ENCODE data around the gene KCNJ18.
A peak's percentile ranks its signal among the peaks of the same experiment; 100 is the strongest.
"Not testable (repeated sequence)": the region's sequence is repeated elsewhere in the genome, so short reads cannot be mapped to it uniquely, and the experiment has no call there.

The KCNJ18 gene

DNA sequence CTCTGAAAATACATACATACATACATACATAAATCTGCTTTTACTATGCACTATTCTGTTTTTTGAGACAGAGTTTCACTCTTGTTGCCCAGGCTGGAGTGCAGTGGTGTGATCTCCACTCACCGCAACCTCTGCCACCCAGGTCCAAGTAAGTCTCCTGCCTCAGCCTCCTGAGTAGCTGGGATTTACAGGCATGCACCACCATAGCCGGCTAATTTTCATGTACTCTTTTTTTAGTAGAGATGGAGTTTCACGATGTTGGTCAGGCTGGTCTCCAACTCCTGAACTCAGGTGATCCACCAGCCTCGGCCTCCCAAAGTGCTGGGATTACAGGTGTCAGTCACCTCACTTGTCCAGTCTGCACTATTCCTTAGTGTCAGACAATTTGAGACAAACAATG, 20.5 kb upstream of the KCNJ18 start:
- not testable (repeated sequence) for DNase-seq

- not testable (repeated sequence) for DNase-seq
Observed at GRCh38 chr17:21673451-21674241, 18.7 kb upstream of the KCNJ18 start.

DNA sequence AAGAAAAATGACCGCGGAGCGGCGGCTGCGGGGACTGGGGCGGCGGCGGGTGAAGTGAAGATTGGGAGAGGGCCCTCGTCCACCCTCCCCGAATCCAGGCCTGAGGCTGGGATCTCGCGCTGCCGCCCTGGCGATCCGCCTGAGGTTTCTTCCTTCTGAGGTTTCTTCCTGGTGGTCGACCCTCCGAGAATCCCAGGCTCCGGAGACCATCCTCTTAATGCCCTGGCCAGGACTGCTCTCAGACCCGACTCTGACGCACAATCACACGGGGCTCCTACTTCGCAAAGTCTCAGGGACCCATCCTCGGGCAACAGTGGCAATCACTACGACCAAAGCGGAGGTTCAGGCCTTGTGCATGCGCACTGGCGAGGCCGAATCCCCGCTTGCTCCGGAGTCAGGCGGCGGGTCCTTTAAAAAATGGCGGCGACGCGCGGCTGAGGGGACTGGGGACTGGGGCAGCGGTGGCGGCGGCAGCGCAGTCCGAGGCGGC, 18.0 kb upstream of the KCNJ18 start:
- DNase-seq, result peak; percentile 36

DNA sequence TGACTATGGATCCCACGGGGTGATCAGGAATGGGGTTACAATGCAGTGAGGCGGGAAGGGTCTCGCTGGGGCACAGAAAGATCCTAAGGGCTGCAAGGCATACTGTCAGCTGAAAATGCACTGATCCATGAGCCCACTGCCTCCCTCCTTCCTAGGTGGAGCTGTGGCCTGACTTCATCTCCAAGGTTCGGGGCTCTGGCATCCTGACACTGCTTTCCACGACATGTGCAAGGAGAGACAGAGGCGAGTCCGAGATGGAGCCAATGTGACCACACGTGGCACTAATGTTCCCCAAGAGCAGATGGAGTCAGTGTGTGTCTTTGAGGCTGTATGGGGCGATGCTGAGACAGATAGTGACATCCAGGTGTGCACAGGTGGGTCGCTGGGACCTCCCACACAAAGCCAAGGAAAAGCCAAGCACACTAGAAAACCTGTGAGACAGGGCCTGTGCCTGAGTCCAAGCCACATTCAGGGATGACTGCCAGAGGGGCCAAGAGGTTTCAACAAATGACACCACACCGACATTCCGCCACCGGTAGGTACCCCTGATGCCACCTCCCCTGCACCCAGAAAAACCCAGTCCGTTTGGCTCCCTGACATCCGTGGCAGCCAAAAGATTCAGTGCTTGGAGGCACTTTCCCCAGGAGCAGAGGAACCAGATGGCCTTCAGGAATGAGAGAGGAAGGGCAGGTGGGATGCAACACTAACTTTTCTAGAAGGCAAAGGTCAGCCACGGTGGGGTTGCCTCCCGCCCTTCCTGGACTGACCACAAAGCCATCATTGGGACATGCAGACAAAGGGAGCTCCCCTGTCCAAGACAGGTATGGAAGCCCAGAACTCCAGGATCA, 17.2 kb upstream of the KCNJ18 start:
- DNase-seq, result not testable (repeated sequence)

- DNase-seq, result not testable (repeated sequence)
Observed at GRCh38 chr17:21675739-21676130, 16.6 kb upstream of the KCNJ18 start.

DNA sequence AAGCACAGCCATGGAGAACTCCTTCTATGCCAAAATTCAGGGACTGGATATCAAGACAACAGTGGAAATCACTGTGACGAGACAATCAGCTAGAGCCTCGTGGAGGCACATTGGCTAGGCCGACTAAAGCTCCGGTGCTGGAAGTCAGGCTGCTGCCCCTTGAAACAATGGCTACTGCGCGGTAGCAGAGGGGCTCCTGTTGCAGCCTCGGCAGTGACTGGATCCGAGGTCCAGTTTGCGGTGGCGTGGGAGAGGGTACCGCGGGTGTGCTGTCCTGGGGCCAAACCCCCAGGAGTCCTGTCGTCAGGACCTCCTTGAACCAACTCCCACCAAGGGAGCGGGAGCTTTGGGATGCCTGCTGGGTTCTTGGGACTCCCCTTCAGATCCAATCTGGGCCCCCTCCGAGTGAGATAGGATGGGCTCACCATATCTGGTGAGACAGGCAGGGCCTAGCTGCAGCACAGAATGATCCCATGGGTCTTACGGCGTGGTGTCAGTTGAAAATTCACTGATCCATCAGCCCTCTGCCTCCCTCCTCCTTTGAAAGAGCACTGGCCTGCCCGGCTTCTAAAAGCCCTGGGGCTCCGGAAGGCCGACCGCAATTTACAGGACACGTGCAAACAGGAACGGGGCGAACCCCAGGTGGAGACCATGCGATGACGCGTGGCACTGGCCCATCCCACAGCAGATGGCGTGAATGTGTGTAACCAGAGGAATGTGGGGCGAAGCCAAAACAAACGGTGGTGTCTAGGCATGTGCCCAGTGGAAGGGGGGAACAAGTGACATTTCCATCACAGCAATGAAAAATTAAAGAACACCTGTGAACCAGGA, 15.8 kb upstream of the KCNJ18 start:
- no peak for DNase-seq

DNA sequence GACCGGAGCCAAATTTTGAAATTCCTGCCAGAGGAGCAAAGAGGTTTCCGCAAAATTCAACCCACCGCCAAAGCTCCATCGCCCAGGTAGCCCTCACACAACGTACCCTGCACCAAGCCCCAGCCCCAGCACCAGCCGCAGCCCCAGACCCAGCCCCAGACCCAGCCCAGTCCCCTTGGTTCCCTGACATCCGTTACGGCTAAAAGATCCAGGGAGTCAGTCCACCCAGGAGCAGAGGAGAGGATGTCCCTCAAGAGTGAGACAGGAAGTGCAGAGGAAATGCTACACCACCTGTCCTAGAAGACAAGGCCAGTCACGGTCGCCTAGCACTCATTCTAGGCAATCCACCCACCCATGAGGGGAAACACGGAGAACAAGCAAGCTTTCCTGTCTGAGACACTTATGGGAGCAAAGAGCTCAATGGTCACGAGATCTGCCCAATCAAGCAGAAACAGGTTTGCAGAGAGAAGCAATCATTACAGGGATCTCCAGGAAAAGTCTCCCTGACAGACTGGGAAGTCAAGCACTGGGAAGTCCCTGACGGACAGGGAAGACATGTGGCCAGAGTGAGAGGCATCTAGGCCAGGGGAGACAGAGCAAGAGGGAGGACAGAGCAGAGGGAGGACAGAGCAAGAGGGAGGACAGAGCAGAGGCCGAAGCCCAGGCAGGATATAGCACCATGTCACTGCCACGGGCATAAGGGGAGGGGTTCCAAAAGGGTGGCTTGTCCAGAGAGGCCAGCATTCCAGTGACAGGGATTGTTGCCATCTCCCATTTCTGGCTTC, 15.0 kb upstream of the KCNJ18 start:
- DNase-seq, result no peak

DNA sequence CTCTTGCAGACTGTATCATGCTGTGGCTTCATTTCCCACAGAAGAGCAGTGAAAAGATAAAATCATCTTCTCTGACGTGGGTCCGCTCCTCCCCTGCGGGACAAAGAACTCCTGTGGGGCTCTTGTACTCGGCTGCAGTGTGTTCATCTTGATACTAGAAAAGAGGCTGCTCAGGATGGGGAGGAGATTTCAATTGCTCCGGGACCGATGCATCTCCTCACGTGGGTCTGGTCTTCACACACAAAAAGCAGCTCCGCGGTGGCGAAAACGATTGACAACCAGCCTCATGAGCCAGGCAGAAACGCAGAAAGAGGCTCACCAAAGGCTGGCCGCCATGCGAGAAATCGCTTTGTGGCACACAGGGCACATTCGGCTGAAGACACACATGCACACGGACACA, 14.4 kb upstream of the KCNJ18 start:
- DNase-seq, result no peak

DNA sequence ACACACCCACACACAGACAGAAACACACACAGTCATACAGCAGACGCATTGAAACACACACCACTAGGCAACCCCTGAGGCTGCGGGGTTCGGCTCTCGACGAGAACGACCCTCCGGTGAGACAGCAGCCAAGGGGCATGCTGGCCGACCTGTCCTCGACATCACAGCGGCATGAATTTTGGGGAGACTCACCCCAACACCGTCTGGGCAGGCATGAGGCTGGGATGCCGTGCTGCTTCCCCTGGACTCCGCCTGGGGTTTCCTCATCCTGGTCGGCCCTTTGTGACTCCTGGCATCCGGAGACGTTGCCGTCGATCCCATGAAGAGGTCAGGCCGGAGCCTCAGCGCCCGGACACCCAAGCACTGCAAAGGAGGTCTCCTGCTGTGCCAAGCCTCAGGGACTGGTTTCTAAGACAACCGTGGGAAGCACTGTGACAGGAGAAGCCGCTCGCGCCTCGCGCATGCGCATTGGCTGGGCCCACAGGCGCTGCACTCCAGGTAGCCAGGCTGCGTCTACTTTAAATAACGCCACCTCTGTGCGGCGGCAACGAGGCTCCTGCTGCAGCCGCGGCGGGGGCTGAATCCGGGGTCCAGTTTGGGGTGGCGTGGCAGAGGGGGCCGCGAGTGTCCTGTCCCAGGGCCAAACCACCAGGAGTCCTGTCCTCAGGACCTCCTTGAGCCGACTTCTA, 13.8 kb upstream of the KCNJ18 start:
- DNase-seq, result peak; percentile 58

GRCh38 chr17:21679256-21680146, 12.8 kb upstream of the KCNJ18 start:
- DNase-seq, result no peak

GRCh38 chr17:21680366-21680765, 12.0 kb upstream of the KCNJ18 start:
- DNase-seq, result no peak

- DNase-seq, result peak; percentile 27
Observed at GRCh38 chr17:21680850-21681351, 11.4 kb upstream of the KCNJ18 start.

- not testable (repeated sequence) for DNase-seq
Observed at GRCh38 chr17:21681576-21681975, 10.7 kb upstream of the KCNJ18 start.

- not testable (repeated sequence) for DNase-seq
Observed at GRCh38 chr17:21682130-21682529, 10.2 kb upstream of the KCNJ18 start.

DNA sequence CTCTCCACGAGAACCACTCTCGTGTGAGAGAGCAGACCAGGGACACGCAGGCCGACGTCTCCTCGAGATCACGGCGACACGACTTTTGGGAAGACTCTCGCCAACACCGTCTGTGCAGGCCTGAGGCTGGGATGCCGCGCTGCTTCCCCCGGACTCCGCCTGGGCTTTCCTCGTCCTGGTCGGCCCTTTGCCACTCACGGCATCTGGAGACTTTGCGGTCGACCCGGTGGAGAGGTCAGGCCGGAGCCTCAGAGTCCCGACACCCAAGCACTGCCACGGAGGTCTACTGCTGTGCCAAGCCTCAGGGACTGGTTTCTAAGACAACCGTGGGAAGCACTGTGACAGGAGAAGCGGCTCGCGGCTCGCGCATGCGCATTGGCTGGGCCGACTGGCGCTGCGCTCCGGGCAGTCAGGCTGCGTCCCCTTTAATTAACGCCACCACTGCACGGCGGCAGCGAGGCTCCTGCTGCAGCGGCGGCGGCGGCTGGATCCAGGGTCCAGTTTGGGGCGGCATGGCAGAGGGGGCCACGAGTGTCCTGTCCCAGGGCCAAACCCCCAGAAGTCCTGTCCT, 9.1 kb upstream of the KCNJ18 start:
- not testable (repeated sequence) for DNase-seq

GRCh38 chr17:21683897-21684296, 8.4 kb upstream of the KCNJ18 start:
- not testable (repeated sequence) for DNase-seq

- DNase-seq, result not testable (repeated sequence)
Observed at GRCh38 chr17:21684384-21684783, 7.9 kb upstream of the KCNJ18 start.

DNA sequence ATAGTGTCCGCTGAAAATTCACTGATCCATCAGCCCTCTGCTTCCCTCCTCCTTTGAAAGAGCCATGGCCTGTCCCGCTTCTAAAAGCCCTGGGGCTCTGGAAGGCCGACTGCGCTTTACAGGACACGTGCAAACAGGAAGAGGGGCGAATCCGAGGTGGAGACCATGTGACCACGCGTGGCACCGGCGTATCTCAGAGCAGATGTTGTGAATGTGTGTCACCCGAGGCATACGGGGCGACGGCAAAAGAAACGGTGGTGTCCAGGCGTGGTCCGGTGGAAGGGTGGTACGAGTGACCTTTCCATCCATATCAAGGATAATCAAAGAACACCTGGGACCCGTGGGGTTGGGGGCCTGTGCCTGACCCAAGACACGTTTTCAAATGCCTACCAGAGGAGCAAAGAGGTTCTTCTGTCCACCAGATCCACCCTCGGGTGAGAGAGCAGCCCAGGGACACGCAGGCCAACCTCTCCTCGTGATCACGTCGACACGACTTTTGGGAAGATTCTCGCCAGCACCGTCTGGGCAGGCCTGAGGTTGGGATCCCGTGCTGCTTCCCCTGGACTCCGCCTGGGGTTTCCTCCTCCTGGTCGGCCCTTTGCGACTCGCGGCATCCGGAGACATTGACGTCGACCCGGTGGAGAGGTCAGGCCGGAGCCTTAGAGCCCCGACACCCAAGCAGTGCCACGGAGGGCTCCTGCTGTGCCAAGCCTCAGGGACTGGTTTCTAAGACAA, 7.1 kb upstream of the KCNJ18 start:
- DNase-seq, result not testable (repeated sequence)
